ENCODE results near the gene PCSK1N. TPM values are rescaled to one million over a fixed set of nuclear protein-coding genes. Genes with fewer than 3 reads are reported as not detected.

PCSK1N gene
- total and polyA plus RNA-seq, 12 donors, result 0.03 to 0.78 (median 0.38) TPM; not detected in 6

DNA sequence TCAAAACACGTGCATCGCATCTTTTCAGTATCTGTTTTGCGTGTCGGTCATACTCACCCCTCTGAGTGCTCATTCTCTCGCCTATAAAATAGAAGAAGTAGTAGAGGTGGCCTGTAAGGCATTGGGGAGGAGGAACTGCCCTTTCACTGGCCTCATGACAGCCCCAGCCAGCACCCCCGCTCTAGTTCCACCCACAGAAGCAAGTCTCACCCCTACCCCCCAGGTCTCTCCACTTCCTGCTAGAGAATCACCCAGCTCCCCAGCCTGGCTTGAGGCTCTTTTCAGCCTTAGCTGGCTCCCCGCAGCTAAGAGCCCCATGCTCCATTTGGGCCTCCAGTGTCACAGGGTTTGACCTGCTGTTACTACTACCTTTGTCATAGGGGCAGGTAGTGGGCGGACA lies 21.8 kb downstream of the PCSK1N start:
- peaks cover 0 to 83% (median 0%) of the 10 kb centered on the region in 9 donors for H3K36me3 ChIP-seq
- DNase-seq, result no peak
- H3K4me3 ChIP-seq, result no peak overlapping the region
- intact Hi-C loops (cut with DNase I), result no loop called here
- H3K27me3 ChIP-seq, result no peaks in the 10 kb centered on the region
- no peaks in the 10 kb centered on the region for H3K4me1 ChIP-seq
- no peak for ATAC-seq
- H3K27ac ChIP-seq, result no peak overlapping the region
- WGBS, 2 donors, result 90 to 98% methylated on average over 8 of the region's 8 CpGs
- no peaks in the 10 kb centered on the region for H3K9me3 ChIP-seq
- TF ChIP-seq, protein P1, sequence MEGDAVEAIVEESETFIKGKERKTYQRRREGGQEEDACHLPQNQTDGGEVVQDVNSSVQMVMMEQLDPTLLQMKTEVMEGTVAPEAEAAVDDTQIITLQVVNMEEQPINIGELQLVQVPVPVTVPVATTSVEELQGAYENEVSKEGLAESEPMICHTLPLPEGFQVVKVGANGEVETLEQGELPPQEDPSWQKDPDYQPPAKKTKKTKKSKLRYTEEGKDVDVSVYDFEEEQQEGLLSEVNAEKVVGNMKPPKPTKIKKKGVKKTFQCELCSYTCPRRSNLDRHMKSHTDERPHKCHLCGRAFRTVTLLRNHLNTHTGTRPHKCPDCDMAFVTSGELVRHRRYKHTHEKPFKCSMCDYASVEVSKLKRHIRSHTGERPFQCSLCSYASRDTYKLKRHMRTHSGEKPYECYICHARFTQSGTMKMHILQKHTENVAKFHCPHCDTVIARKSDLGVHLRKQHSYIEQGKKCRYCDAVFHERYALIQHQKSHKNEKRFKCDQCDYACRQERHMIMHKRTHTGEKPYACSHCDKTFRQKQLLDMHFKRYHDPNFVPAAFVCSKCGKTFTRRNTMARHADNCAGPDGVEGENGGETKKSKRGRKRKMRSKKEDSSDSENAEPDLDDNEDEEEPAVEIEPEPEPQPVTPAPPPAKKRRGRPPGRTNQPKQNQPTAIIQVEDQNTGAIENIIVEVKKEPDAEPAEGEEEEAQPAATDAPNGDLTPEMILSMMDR (IDR thresholded peaks at IDR 0.05), result no peak

DNA sequence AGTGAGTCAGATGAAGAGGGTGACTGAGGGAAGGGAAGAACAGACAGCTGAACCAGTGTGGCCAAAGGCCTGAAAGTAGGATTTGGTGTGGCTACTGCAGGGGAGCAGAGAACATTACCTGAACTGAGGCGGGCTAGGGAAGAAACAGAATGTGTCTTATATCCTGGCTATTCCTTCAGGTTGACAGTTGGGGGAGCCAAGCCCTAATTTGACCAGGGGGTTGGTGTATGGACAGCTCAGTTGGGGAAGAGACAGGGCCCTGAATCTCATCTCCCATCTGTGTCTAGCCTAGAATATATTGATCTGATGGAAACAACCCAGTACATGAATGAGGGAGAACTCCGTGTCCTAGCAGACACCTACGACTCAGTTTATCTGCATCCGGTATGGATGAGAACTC lies 29.3 kb downstream of the PCSK1N start:
- no peaks in the 10 kb centered on the region for H3K27me3 ChIP-seq
- ATAC-seq (no peak), DNase-seq (no peak)
- 93 to 100% methylated on average over 4 of the region's 4 CpGs for WGBS, 2 donors
- H3K4me1 ChIP-seq, result peaks cover 0 to 8% (median 0%) of the 10 kb centered on the region in 9 donors
- no peak overlapping the region for H3K4me3 ChIP-seq
- TF ChIP-seq, protein P1 (IDR thresholded peaks at IDR 0.05), result no peak
- peaks cover 0 to 6% (median 0%) of the 10 kb centered on the region in 11 donors for H3K9me3 ChIP-seq
- no peak overlapping the region for H3K27ac ChIP-seq
- peaks cover 0 to 65% (median 0%) of the 10 kb centered on the region in 9 donors for H3K36me3 ChIP-seq
- intact Hi-C loops (cut with DNase I), result loop anchor here in 3 of 10 donors (10.0 kb wide), 4 partner anchors 71 to 131 kb away; partner anchors contain the start of gene SUV39H1 (in 1 of the 3)

DNA sequence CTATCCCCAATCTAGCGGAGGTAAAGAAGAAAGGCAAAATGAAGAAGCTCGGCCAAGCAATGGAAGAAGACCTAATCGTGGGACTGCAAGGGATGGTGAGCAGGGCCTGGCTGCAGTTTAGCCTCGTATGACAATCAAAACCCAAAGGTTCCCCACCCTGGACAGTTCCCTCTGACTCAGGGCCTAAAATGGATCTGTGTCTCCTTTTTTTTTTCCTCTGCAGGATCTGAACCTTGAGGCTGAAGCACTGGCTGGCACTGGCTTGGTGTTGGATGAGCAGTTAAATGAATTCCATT lies 32.6 kb downstream of the PCSK1N start:
- Histone ChIP-seq H3K27ac (peak overlapping the region in 9 of 10 donors; percentile 84 to 97 (median 93)), H3K36me3 (peaks cover 0 to 34% (median 0%) of the 10 kb centered on the region in 9 donors), H3K9me3 (peaks cover 0 to 11% (median 0%) of the 10 kb centered on the region in 11 donors), H3K4me1 (peaks cover 0 to 16% (median 0%) of the 10 kb centered on the region in 9 donors), H3K27me3 (no peaks in the 10 kb centered on the region), H3K4me3 (peak overlapping the region in 8 of 10 donors; percentile 38 to 74 (median 64))
- DNase-seq, result no peak
- ATAC-seq, result no peak
- 43% methylated on average over 4 of the region's 4 CpGs for WGBS, 2 donors
- TF ChIP-seq, protein P1 (IDR thresholded peaks at IDR 0.05), result no peak
- intact Hi-C loops (cut with DNase I), result loop anchor here in 4 of 10 donors (5.0 to 10.0 kb wide), 8 partner anchors 66 to 128 kb away; partner anchors contain the start of genes SUV39H1 (in 3 of the 4), PQBP1 (in 2 of the 4) and TIMM17B (in 2 of the 4)

DNA sequence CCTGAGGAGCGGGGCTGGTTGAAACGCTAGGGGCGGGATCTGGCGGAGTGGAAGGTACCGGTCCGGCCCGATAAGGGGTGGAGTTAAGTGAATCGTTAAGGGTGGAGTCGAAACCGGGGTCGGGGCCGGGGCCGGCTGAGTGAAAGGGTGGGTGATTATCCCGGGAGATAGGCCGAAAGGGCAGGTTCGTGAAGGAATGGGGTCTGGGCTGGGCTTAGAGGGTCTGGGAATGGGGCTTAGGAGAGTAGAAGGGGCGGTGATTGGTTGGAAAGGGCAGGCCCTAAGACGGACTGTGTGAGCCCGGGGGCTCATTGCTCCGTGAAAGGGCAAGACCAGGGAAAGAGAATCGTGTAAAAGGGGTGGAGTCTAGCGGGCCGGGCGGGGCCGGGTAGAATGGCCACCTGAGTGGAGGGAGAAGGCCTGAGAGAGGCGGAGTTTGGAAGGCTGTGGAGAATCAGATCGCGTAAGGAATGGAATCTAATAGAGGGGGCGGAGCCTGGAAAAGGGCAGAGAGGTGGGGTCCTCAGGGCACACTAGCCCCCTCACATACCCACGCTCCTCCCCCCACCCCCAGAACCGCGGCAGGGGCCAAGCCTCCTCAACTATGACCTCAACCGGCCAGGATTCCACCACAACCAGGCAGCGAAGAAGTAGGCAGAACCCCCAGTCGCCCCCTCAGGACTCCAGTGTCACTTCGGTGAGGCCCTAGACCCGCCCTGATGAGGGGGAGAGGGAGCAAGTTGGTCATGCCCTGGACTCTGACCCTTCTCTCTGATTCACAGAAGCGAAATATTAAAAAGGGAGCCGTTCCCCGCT lies 33.1 kb downstream of the PCSK1N start:
- Histone ChIP-seq H3K4me1 (peaks cover 0 to 16% (median 0%) of the 10 kb centered on the region in 9 donors), H3K36me3 (peaks cover 0 to 29% (median 0%) of the 10 kb centered on the region in 9 donors), H3K4me3 (peak overlapping the region; percentile 25 to 74 (median 62)), H3K27me3 (no peaks in the 10 kb centered on the region), H3K9me3 (peaks cover 0 to 11% (median 0%) of the 10 kb centered on the region in 11 donors), H3K27ac (peak overlapping the region; percentile 75 to 97 (median 93))
- intact Hi-C loops (cut with DNase I), result loop anchor here in 4 of 10 donors (5.0 to 10.0 kb wide), 8 partner anchors 65 to 127 kb away; partner anchors contain the start of genes SUV39H1 (in 3 of the 4), PQBP1 (in 2 of the 4) and TIMM17B (in 2 of the 4)
- peak; percentile 75 to 78 for DNase-seq
- peak; percentile 51 to 82 (median 64) for ATAC-seq
- TF ChIP-seq, protein P1 (IDR thresholded peaks at IDR 0.05), result no peak
- 4 to 5% methylated on average over 35 to 39 of the region's 40 CpGs for WGBS, 2 donors

All from heart right ventricle (tissue), 16 donors.